MM.1S (cell line): ENCODE measurements around the gene NFATC2.

Experiments
- DNase-seq: peaks from one replicate; pipeline ENCODE4 v3.0.0-alpha.2; 2015
- H2AFZ ChIP-seq: fragments of 300-600 bp; sonication (generic); 2 replicates; pipeline ENCODE4 v1.6.0; 2016; ENCODE audit warnings: antibody characterized with exemption, low read length
- H3F3A ChIP-seq: fragments of 300-600 bp; sonication (generic); 2 replicates; pipeline ENCODE4 v1.6.1; 2016; ENCODE audit warnings: mild to moderate bottlenecking, antibody characterized with exemption, low read length, moderate library complexity, mixed read lengths; ENCODE audit not compliant: insufficient read depth
- H3K27ac ChIP-seq: fragments of 300-600 bp; sonication (generic); 2 replicates; pipeline ENCODE4 v1.5.1; 2016; ENCODE audit warnings: mild to moderate bottlenecking, low read length
- H3K27me3 ChIP-seq: fragments of 300-600 bp; sonication (generic); replicated peaks from 2 replicates; pipeline ENCODE4 v1.6.0; 2016; ENCODE audit warnings: low read length; ENCODE audit not compliant: insufficient read depth
- H3K36me3 ChIP-seq: fragments of 300-600 bp; sonication (generic); replicated peaks from 2 replicates; pipeline ENCODE4 v1.6.1; 2016; ENCODE audit warnings: mild to moderate bottlenecking, low read length, mixed read lengths; ENCODE audit not compliant: insufficient read depth
- H3K4me1 ChIP-seq: fragments of 300-600 bp; sonication (generic); 2 replicates; pipeline ENCODE4 v1.6.1; 2016; ENCODE audit warnings: low read length, mixed read lengths
- H3K4me2 ChIP-seq: fragments of 300-600 bp; sonication (generic); 2 replicates; pipeline ENCODE4 v1.6.0; 2016; ENCODE audit warnings: low read depth, low read length
- H3K4me3 ChIP-seq: fragments of 300-600 bp; sonication (generic); 2 replicates; pipeline ENCODE4 v1.5.1; 2016; ENCODE audit warnings: low read length, mixed read lengths
- H3K79me2 ChIP-seq: fragments of 300-600 bp; sonication (generic); 2 replicates; pipeline ENCODE4 v1.6.1; 2016; ENCODE audit warnings: mixed run types, low read length, mixed read lengths
- H3K9ac ChIP-seq: fragments of 300-600 bp; sonication (generic); 2 replicates; pipeline ENCODE4 v1.6.1; 2016; ENCODE audit warnings: low read length, mixed read lengths
- H3K9me2 ChIP-seq: fragments of 300-600 bp; sonication (generic); replicated peaks from 2 replicates; pipeline ENCODE4 v1.6.1; 2016; ENCODE audit warnings: mild to moderate bottlenecking, low read length, mixed read lengths; ENCODE audit not compliant: insufficient read depth
- H3K9me3 ChIP-seq: fragments of 300-600 bp; sonication (generic); replicated peaks from 2 replicates; pipeline ENCODE4 v1.6.1; 2016; ENCODE audit warnings: mild to moderate bottlenecking, low read length, mixed read lengths; ENCODE audit not compliant: insufficient read depth
- H4K20me1 ChIP-seq: fragments of 300-600 bp; sonication (generic); 2 replicates; pipeline ENCODE4 v1.6.1; 2016; ENCODE audit warnings: mild to moderate bottlenecking, low read length, moderate library complexity, mixed read lengths; ENCODE audit not compliant: insufficient read depth
- EZH2 ChIP-seq: fragments of 300-600 bp; sonication (generic); optimal IDR thresholded peaks from 2 replicates; pipeline ENCODE3; 2017; ENCODE audit warnings: low read depth, mild to moderate bottlenecking, antibody characterized with exemption, low read length, mixed read lengths
- EZH2phosphoT487 ChIP-seq: fragments of 300-600 bp; sonication (generic); IDR thresholded peaks from 2 replicates; pipeline ENCODE4 v1.6.1; 2018; ENCODE audit warnings: antibody characterized with exemption, low read length
- TF ChIP-seq, protein P1 (sequence below): fragments of 300-600 bp; sonication (generic); IDR thresholded peaks from 2 replicates; pipeline ENCODE4 v1.5.1; 2016; ENCODE audit warnings: antibody characterized with exemption, low read length, mixed read lengths

NFATC2 gene

DNA sequence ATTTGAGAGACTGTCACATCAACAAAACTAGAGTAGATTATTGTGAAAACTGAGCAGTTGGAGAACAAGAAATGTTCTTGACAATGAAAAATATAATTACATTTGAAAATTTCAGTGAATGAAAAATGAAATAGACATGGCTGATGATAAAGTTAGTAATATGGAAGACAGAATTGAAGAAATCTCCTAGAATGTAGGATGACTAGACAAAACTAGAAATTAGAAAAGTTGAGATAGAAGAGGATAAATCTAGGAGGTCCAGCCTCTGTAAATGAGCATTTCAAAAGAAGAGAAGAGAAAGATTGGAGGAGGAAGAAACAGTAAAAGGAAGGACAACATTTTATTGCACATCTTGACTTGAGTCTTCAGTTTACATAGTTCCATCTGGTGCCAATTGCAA, 178.7 kb downstream of the NFATC2 start:
- Histone ChIP-seq H3K27ac (peak overlapping the region; percentile 65; the same call in 1 of the 2 replicates), H3K9me3 (no peaks in the 10 kb centered on the region), H3K9ac (no peak overlapping the region), H3K4me2 (peak overlapping the region; percentile 27; the same call in 1 of the 2 replicates), H2AFZ (no peak overlapping the region), H3K79me2 (no peaks in the 10 kb centered on the region), H3K9me2 (no peaks in the 10 kb centered on the region), H3K36me3 (no peaks in the 10 kb centered on the region), H3F3A (peaks cover 4% of the 10 kb centered on the region; the same call in 1 of the 2 replicates), H3K4me3 (no peak overlapping the region), H3K4me1 (peaks cover 15% of the 10 kb centered on the region), H4K20me1 (no peaks in the 10 kb centered on the region), H3K27me3 (no peaks in the 10 kb centered on the region)
- TF ChIP-seq EZH2 (no peak), EZH2phosphoT487 (no peak)
- TF ChIP-seq, protein P1, sequence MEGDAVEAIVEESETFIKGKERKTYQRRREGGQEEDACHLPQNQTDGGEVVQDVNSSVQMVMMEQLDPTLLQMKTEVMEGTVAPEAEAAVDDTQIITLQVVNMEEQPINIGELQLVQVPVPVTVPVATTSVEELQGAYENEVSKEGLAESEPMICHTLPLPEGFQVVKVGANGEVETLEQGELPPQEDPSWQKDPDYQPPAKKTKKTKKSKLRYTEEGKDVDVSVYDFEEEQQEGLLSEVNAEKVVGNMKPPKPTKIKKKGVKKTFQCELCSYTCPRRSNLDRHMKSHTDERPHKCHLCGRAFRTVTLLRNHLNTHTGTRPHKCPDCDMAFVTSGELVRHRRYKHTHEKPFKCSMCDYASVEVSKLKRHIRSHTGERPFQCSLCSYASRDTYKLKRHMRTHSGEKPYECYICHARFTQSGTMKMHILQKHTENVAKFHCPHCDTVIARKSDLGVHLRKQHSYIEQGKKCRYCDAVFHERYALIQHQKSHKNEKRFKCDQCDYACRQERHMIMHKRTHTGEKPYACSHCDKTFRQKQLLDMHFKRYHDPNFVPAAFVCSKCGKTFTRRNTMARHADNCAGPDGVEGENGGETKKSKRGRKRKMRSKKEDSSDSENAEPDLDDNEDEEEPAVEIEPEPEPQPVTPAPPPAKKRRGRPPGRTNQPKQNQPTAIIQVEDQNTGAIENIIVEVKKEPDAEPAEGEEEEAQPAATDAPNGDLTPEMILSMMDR, result no peak
- DNase-seq, result no peak

DNA sequence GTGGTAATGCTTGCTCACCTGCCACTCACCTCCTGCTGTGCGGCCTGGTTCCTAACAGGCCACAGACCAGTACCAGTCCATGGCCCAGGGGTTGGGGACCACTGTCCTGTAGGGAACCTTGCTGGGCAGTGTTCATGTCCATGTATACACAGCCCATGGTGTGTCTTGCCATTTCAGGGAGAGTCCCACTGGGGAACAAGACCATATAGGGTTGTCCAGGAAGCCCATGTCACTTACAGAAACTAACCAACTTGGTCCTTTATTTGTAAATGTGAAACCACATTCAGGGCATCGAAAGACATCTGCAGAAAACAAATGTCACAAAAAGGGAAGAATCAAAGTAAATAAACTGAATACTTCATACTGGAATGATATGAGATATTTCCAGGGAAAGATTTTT, 179.1 kb downstream of the NFATC2 start:
- peak; percentile 65 for DNase-seq
- Histone ChIP-seq H4K20me1 (no peaks in the 10 kb centered on the region), H3K4me2 (peak overlapping the region; percentile 27; the same call in 1 of the 2 replicates), H3F3A (peaks cover 4% of the 10 kb centered on the region; the same call in 1 of the 2 replicates), H3K9me3 (no peaks in the 10 kb centered on the region), H3K9ac (no peak overlapping the region), H3K4me1 (peaks cover 15% of the 10 kb centered on the region), H3K27ac (peak overlapping the region; percentile 65; the same call in 1 of the 2 replicates), H3K79me2 (no peaks in the 10 kb centered on the region), H2AFZ (no peak overlapping the region; the same call in 1 of the 2 replicates), H3K27me3 (no peaks in the 10 kb centered on the region), H3K4me3 (no peak overlapping the region), H3K36me3 (no peaks in the 10 kb centered on the region), H3K9me2 (no peaks in the 10 kb centered on the region)
- TF ChIP-seq, protein P1, result no peak
- TF ChIP-seq EZH2, result no peak
- no peak for TF ChIP-seq EZH2phosphoT487

DNA sequence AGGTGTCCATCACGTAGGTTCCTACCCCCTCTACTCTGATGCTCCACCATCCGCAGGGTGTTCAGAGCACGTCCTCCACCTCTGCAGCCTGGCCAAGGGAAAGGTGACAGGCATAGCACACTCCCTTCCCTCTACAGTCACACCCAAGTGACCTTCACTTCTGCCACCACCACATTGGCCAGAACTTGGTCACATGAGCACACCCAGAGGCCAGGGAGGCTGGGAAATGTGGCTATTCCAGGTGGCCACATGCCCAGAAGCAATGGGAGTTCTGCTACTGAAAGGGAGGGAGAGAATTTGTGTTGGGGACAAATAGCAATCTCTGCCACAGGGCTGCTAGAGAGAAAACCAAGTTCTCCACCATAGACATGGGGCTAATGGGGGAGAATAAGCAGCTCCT, 180.3 kb downstream of the NFATC2 start:
- Histone ChIP-seq H3F3A (peaks cover 4% of the 10 kb centered on the region; the same call in 1 of the 2 replicates), H3K9me2 (no peaks in the 10 kb centered on the region), H3K4me3 (no peak overlapping the region), H3K36me3 (no peaks in the 10 kb centered on the region), H3K4me2 (no peak overlapping the region), H4K20me1 (no peaks in the 10 kb centered on the region), H3K4me1 (peaks cover 15% of the 10 kb centered on the region), H3K27ac (no peak overlapping the region), H3K9me3 (no peaks in the 10 kb centered on the region), H3K27me3 (no peaks in the 10 kb centered on the region), H3K9ac (no peak overlapping the region), H3K79me2 (no peaks in the 10 kb centered on the region), H2AFZ (no peak overlapping the region)
- TF ChIP-seq, protein P1, result no peak
- TF ChIP-seq EZH2 (no peak), EZH2phosphoT487 (no peak)
- DNase-seq, result no peak
